Neural cell (in vitro differentiated cells): ENCODE results near the gene IGFL1. TPM values are rescaled to one million over a fixed set of nuclear protein-coding genes. Genes with fewer than 3 reads are reported as not detected.

ENCODE experiments used
- H2AFZ ChIP-seq: fragments of 200-600, 300-800 bp; sonication (generic), shearing (Covaris generic); 2 replicates; pipeline ENCODE4 v1.6.0; 2014; ENCODE audit warnings: low read depth, mild to moderate bottlenecking, antibody characterized with exemption, low read length, moderate library complexity
- H3F3A ChIP-seq: fragments of 200-600 bp; shearing (Covaris generic); 2 replicates; pipeline ENCODE4 v1.6.1; 2016; ENCODE audit warnings: mild to moderate bottlenecking, moderate library complexity, mixed read lengths, antibody characterized with exemption, low read length; ENCODE audit not compliant: insufficient read depth, poor library complexity, severe bottlenecking
- H3K27ac ChIP-seq: fragments of 200-600, 300-800 bp; sonication (generic), shearing (Covaris generic); 2 replicates; pipeline ENCODE4 v1.5.1; 2014; ENCODE audit warnings: mild to moderate bottlenecking, low read length, moderate library complexity
- H3K27me3 ChIP-seq: fragments of 300-800, 200-600 bp; sonication (generic), shearing (Covaris generic); 2 replicates; pipeline ENCODE4 v1.6.0; 2014; ENCODE audit warnings: mild to moderate bottlenecking, low read depth, low read length, moderate library complexity; ENCODE audit not compliant: insufficient read depth
- H3K36me3 ChIP-seq: fragments of 300-800, 200-600 bp; sonication (generic), shearing (Covaris generic); 2 replicates; pipeline ENCODE4 v1.5.1; 2014; ENCODE audit warnings: mild to moderate bottlenecking, antibody characterized with exemption, low read length, moderate library complexity; ENCODE audit not compliant: insufficient read depth
- H3K4me2 ChIP-seq: fragments of 300-800, 200-600 bp; sonication (generic), shearing (Covaris generic); 2 replicates; pipeline ENCODE4 v1.6.0; 2014; ENCODE audit warnings: mild to moderate bottlenecking, low read length
- H3K4me3 ChIP-seq: fragments of 300-800, 200-600 bp; sonication (generic), shearing (Covaris generic); 2 replicates; pipeline ENCODE4 v1.5.1; 2014; ENCODE audit warnings: mild to moderate bottlenecking, low read length, moderate library complexity
- H3K79me2 ChIP-seq: fragments of 200-600 bp; shearing (Covaris generic); replicated peaks from 2 replicates; pipeline ENCODE4 v1.6.0; 2014; ENCODE audit warnings: mild to moderate bottlenecking, low read length, moderate library complexity; ENCODE audit not compliant: insufficient read depth
- H3K9ac ChIP-seq: fragments of 300-800, 200-600 bp; sonication (generic), shearing (Covaris generic); 2 replicates; pipeline ENCODE4 v1.6.1; 2016; ENCODE audit warnings: mild to moderate bottlenecking, low read length, mixed read lengths
- H3K9me2 ChIP-seq: fragments of 200-600 bp; shearing (Covaris generic); 2 replicates; pipeline ENCODE4 v1.6.1; 2016; ENCODE audit warnings: mild to moderate bottlenecking, low read length, mixed read lengths; ENCODE audit not compliant: insufficient read depth
- H3K9me3 ChIP-seq: fragments of 200-600, 300-800 bp; sonication (generic), shearing (Covaris generic); 2 replicates; pipeline ENCODE4 v1.6.1; 2016; ENCODE audit warnings: mild to moderate bottlenecking, mixed run types, low read length, moderate library complexity, mixed read lengths
- H4K20me1 ChIP-seq: fragments of 200-600 bp; shearing (Covaris generic); 2 replicates; pipeline ENCODE4 v1.6.1; 2016; ENCODE audit warnings: mild to moderate bottlenecking, mixed run types; ENCODE audit not compliant: insufficient read depth
- EP300 ChIP-seq: fragments of 450-650 bp; conservative IDR thresholded peaks from 2 replicates; pipeline ENCODE4 v1.6.1; 2014; ENCODE audit warnings: antibody characterized with exemption, mild to moderate bottlenecking, moderate library complexity; ENCODE audit not compliant: poor library complexity, severe bottlenecking
- EZH2 ChIP-seq: fragments of 200-600, 300-800 bp; shearing (Covaris generic), sonication (generic); IDR thresholded peaks from 2 replicates; pipeline ENCODE4 v1.6.1; 2014; ENCODE audit warnings: antibody characterized with exemption, low read length, borderline replicate concordance, mild to moderate bottlenecking; ENCODE audit not compliant: insufficient read depth, poor library complexity, severe bottlenecking
- MXI1 ChIP-seq: fragments of 450-650 bp; conservative IDR thresholded peaks from 2 replicates; pipeline ENCODE4 v1.6.1; 2014; ENCODE audit warnings: antibody characterized with exemption, mild to moderate bottlenecking; ENCODE audit not compliant: poor library complexity, severe bottlenecking
- POLR2AphosphoS5 ChIP-seq: IDR thresholded peaks from 2 replicates; pipeline ENCODE4 v1.6.1; 2012
- RAD21 ChIP-seq: fragments of 450-650 bp; conservative IDR thresholded peaks from 2 replicates; pipeline ENCODE4 v1.6.1; 2014; ENCODE audit warnings: antibody characterized with exemption, mild to moderate bottlenecking, moderate library complexity
- SMC3 ChIP-seq: fragments of 450-650 bp; conservative IDR thresholded peaks from 2 replicates; pipeline ENCODE4 v1.6.1; 2014; ENCODE audit warnings: antibody characterized with exemption, mild to moderate bottlenecking, moderate library complexity; ENCODE audit not compliant: poor library complexity
- TAF1 ChIP-seq: IDR thresholded peaks from 2 replicates; pipeline ENCODE4 v1.6.1; 2012; ENCODE audit warnings: low read depth
- polyA plus RNA-seq: library from polyadenylated mRNA; depleted of rRNA; stranded (reverse); fragments of >200 nt; gene quantifications from 2 replicates; pipeline ENCODE4 v1.2.3, GENCODE V29; 2014
- TF ChIP-seq, protein P1 (sequence below): fragments of 450-650 bp; IDR thresholded peaks from 2 replicates; pipeline ENCODE4 v1.5.1; 2014; ENCODE audit warnings: antibody characterized with exemption, mild to moderate bottlenecking, moderate library complexity; ENCODE audit not compliant: poor library complexity, severe bottlenecking
- TF ChIP-seq, protein P2 (sequence below): IDR thresholded peaks from 2 replicates; pipeline ENCODE4 v1.6.1; 2012; ENCODE audit warnings: borderline replicate concordance

Gene IGFL1
- polyA plus RNA-seq, 1 donor from 2014 or later = not detected

DNA sequence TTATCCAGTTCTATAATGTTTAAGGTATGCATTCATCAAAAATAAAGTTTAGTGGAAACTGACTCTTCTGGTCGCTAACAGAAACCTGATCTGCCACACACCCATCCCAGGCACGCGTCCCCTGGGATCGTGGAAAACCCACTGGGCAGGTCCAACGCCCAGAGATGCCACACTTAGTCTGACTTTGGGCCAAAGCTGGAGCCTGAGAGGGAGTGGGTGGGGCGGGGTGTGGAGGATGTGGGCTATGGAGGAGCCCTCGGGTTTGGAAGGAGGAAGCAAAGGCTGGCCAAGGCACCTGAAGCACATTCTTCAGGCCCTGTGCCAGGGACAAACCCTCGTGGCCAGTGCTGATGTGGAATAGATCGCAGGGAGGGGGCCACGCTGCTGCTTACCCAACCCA is 2.5 kb downstream of the IGFL1 start:
- H3K79me2 ChIP-seq = no peaks in the 10 kb centered on the region
- H3K4me2 ChIP-seq = no peak overlapping the region
- no peaks in the 10 kb centered on the region for H3K36me3 ChIP-seq
- H4K20me1 ChIP-seq = no peaks in the 10 kb centered on the region
- H2AFZ ChIP-seq = no peak overlapping the region
- no peak overlapping the region for H3K9ac ChIP-seq
- TF ChIP-seq, protein P1, sequence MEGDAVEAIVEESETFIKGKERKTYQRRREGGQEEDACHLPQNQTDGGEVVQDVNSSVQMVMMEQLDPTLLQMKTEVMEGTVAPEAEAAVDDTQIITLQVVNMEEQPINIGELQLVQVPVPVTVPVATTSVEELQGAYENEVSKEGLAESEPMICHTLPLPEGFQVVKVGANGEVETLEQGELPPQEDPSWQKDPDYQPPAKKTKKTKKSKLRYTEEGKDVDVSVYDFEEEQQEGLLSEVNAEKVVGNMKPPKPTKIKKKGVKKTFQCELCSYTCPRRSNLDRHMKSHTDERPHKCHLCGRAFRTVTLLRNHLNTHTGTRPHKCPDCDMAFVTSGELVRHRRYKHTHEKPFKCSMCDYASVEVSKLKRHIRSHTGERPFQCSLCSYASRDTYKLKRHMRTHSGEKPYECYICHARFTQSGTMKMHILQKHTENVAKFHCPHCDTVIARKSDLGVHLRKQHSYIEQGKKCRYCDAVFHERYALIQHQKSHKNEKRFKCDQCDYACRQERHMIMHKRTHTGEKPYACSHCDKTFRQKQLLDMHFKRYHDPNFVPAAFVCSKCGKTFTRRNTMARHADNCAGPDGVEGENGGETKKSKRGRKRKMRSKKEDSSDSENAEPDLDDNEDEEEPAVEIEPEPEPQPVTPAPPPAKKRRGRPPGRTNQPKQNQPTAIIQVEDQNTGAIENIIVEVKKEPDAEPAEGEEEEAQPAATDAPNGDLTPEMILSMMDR = no peak
- TF ChIP-seq, protein P2, sequence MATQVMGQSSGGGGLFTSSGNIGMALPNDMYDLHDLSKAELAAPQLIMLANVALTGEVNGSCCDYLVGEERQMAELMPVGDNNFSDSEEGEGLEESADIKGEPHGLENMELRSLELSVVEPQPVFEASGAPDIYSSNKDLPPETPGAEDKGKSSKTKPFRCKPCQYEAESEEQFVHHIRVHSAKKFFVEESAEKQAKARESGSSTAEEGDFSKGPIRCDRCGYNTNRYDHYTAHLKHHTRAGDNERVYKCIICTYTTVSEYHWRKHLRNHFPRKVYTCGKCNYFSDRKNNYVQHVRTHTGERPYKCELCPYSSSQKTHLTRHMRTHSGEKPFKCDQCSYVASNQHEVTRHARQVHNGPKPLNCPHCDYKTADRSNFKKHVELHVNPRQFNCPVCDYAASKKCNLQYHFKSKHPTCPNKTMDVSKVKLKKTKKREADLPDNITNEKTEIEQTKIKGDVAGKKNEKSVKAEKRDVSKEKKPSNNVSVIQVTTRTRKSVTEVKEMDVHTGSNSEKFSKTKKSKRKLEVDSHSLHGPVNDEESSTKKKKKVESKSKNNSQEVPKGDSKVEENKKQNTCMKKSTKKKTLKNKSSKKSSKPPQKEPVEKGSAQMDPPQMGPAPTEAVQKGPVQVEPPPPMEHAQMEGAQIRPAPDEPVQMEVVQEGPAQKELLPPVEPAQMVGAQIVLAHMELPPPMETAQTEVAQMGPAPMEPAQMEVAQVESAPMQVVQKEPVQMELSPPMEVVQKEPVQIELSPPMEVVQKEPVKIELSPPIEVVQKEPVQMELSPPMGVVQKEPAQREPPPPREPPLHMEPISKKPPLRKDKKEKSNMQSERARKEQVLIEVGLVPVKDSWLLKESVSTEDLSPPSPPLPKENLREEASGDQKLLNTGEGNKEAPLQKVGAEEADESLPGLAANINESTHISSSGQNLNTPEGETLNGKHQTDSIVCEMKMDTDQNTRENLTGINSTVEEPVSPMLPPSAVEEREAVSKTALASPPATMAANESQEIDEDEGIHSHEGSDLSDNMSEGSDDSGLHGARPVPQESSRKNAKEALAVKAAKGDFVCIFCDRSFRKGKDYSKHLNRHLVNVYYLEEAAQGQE = no peak
- TF ChIP-seq EZH2 = no peak
- no peak for TF ChIP-seq POLR2AphosphoS5
- TF ChIP-seq SMC3 = no peak
- no peak for TF ChIP-seq RAD21
- no peak for TF ChIP-seq EP300
- TF ChIP-seq MXI1 = no peak
- no peak for TF ChIP-seq TAF1
- H3K27me3 ChIP-seq = peaks cover 2% of the 10 kb centered on the region
- no peaks in the 10 kb centered on the region for H3F3A ChIP-seq
- no peak overlapping the region for H3K27ac ChIP-seq
- no peaks in the 10 kb centered on the region for H3K9me3 ChIP-seq
- H3K4me3 ChIP-seq = no peak overlapping the region
- H3K9me2 ChIP-seq = no peaks in the 10 kb centered on the region

DNA sequence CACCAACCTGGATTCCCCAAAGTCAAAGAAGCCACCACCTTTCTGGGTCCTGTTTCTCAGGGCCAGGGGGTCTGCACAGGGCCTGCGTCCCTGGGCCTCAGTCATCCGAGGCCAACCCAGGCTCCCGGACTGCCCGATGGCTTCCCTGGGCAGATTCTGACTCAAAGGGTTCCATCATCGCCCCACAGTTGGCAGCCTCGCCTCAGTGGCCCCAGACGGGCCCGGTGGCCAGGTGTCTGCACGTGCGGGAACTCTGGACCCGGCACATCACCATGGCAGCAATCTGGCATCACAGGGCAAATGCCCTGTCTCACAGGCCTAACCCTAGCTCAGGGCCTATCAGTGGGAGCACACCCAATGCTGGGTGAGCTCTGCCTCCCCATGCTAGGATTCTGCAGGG is 2.9 kb downstream of the IGFL1 start:
- H3K9me3 ChIP-seq = no peaks in the 10 kb centered on the region
- H3K4me3 ChIP-seq = no peak overlapping the region
- no peaks in the 10 kb centered on the region for H3F3A ChIP-seq
- no peaks in the 10 kb centered on the region for H3K9me2 ChIP-seq
- TF ChIP-seq EP300 = no peak
- TF ChIP-seq, protein P2 = no peak
- TF ChIP-seq MXI1 = no peak
- TF ChIP-seq SMC3 = no peak
- TF ChIP-seq, protein P1 = no peak
- TF ChIP-seq POLR2AphosphoS5 = no peak
- no peak for TF ChIP-seq TAF1
- TF ChIP-seq RAD21 = no peak
- TF ChIP-seq EZH2 = no peak
- peaks cover 2% of the 10 kb centered on the region for H3K27me3 ChIP-seq
- no peaks in the 10 kb centered on the region for H3K79me2 ChIP-seq
- no peaks in the 10 kb centered on the region for H4K20me1 ChIP-seq
- no peak overlapping the region for H3K27ac ChIP-seq
- H3K36me3 ChIP-seq = no peaks in the 10 kb centered on the region
- H3K9ac ChIP-seq = no peak overlapping the region
- H2AFZ ChIP-seq = no peak overlapping the region
- H3K4me2 ChIP-seq = no peak overlapping the region
